ENCODE data around the gene GLB1L.

GLB1L gene

DNA sequence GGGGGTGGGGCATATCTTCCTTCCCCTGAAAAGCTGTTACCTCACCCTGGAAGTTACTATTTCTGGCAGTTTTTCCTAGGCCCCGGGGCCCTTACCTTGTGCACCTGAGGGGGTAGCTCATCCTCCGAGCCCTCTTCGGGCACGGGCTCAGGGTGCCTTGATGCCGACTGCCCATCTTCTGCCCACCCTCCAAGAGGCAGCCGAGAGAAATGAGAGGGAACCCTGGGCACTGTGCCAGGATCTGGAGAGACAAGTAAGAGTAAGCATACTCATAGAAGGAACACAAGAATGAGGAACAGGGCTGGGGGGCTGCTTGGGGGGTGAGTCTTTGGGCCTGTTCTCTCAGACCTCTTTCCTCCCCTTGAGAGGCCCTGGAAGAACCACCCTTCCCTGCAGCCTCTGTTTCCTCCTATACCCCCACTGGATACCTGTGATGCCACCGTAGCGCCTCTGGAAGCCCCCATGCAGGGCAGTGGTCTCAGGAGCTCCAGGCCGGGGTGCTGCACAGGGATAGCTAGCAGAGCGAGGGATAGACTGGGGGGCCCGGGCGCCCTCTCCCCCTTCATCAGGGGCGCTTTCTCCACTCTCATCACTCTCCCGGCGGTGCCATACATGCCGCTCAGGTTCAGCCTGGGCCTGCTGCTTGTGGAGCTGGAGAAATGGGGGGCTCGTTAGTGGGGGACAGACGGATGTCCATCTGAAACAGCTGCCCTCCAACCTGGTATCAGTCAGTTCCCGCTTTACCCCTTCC lies 24.4 kb downstream of the GLB1L start:
- DNase-seq, result no peak

DNA sequence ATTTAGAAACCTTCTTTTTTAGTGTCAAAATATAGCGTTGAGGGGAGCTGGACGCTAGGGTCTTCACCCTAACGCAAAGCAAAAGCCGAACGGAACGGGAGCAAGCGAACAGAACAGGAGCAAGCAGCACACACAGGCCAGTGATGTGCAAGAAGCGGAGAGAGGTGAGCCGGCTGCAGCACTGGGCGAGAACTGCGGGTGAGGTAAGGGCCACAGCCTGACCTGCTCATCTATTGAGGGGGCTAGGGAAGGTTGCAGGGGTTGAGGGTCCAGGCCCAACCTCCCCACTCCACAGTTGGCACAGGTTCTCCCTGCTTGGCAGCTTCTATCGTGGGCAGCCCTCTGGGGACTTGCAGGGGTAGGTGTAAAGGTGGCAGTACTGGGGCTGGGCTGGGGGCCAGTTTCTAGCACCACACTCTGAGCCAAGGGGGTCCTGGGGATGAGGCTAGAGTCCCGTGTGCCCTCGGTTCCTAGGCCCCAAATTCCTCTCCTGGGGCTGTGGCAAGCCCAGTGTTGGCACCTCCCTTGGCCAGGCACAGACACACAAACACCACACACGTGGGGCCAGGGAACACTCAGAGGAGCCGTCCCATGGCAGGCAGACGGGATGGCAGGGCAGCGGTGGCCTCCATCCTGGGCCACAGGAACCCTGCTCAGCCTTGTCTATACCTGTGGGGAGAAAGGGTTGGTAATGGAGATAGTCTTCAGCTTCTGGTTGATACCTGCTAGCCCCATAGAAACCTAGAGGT lies 25.3 kb downstream of the GLB1L start:
- DNase-seq, result no peak

DNA sequence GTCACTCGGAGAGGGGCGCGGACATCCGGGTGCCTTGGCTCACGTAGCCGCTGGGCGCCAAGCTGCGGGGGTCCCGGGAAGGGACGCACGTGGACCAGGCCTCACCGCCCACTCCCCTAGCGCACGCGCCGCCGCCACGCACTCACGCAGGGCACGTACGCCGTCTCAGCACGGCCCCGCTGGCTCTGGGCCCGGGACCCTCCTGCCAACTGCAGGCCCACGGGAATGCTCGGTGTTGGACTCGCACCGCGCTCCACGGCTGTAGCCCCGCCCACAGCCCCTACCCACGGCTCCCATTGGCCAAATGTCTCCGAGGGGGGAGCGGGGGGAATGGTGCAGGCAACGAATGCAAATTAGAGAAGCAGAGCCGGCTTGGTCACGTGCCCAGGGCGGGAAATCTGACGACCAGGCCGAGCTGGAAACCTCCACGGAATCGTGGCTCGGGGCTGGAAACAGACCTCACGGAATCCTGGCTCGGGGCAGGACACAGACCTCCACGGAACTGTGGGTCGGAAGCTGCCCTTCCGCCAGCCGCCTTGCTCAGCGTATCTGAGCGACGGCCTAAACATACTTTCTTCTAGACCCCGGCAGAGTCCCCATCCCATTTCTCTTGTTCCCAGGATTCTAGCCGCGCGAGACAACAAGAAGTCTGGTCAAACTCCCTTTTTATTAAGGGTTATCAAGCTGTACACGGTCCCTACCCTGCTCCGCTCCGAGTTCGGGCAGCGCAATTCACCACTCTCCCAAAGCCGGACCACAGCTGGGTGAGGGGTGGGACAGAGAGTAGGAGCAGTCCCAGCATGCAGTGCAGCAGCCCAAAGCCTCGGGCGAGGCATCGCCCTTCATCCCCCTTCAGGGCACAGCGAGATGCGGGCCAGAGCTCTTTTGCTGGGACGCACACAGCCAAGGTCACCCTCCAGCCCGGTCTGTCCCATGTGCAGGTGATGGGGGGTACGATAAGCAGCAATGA lies 26.2 kb downstream of the GLB1L start, which contains the start of gene ABCB6:
ABCB6 (minus strand) TSS at position 227 of the 970 bp plus-strand sequence. CDS start 285 bp downstream, outside the sequence.
- peak; percentile 95 for DNase-seq

DNA sequence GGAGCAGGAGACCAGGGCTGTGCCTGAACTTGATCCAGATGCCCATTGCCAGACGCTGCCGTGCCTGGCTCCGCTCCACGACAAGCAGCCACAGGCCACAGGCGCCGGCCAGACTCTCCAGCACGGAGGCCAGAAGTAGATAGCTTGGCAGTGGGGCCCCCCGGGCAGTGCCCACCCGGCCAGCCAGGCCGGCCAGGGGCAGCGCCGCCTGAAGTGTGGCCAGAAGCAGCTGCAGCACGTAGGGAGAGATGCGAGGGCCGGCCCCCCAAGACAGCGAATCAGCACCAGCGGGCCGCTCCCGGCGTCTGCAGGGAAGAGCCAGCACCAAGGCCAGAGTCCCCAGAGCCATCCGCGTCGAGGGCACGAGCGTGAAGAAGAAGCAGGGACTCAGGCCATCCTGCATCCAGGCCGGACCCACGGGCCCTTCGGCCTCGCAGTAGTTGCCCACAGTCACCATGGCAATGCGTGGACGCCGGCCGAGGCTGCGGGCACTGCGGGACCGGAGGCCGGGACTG lies 27.0 kb downstream of the GLB1L start:
- DNase-seq, result peak; percentile 53

DNA sequence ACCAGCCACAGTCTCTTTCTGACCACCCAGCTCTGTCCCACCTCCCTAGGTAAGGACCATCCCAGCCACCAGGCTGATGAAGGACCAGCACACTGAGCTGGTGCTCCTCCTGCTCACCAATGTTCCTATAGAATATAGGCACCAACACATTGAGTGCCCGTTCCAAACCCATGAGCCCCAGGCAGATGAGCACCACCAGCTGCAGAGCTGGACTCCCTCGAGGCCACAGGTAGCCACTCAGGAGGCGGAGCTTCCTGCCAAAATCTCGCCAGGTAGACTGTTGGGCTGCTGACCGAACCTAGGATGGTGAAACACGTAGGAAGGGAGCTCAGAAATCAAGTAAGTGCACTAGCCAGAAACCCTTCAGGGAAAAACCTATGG lies 28.7 kb downstream of the GLB1L start:
- no peak for DNase-seq

DNA sequence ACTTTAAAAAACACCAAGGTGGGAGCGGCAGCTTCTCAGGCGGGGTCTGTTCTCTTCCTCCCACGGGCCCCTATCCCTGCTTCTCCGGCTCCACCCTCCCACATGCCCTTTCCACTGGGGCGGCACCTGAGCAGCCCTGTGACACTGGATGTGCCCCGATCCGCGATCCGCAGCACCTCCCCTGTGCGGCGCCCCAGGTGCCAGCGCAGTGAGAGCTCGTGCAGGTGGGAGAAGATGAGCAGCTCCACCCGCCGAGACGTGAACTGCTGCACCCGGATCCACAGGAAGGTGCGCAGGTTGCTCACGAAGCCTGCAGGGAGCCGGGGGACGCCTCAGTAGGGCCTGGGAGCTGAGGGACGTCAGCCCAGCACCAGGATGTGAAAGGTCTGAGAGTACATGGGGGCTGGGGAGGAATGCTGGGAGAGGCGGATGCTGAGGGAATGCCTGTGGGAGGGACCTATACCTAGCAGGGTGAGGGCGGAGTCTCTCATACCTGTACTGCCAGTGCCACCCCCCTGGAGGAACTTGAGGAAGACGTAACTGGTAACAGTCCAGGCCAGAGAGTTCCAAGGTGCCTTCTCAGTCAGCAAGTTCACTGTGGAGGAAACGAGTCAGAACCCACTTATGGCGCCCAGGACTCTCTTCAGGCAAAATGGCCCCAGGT lies 29.2 kb downstream of the GLB1L start:
- no peak for DNase-seq

DNA sequence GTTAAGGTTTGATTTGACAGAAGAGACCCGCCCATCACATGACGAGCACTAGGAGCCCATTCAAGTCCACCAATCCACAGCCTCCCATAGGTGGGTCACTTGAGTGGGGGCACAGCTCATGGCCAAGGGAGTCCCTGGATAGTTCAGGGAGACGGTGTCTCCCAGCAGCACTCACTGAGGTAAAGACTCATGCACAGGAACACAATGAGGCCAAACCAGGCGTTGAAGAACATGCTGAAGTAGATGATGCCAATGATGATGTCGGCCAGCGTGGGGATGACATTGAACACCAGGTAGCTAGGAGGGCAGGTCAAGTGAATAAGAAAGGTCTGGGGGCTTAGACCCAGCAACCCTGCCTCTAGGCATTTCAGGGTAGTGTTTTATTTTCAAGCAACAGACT lies 30.5 kb downstream of the GLB1L start:
- no peak for DNase-seq

DNA sequence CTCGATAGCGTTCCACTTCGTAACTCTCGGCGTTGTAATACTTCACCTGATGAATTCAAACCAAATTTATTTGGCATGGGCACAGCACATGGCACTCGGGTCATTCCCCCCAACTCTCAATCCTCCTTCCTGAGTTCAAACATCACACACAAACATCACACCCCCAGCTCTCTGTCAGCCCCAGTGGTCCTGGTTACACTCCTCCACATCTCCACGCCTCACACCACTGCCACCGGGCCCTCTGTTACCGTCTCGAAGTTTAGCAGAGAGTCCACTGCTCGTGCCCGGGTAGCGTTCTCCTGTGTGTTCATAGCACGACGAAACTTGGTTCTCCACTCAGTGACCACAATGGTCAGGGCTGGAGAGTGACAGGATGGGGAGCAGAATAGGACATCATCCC lies 31.1 kb downstream of the GLB1L start:
- no peak for DNase-seq

DNA sequence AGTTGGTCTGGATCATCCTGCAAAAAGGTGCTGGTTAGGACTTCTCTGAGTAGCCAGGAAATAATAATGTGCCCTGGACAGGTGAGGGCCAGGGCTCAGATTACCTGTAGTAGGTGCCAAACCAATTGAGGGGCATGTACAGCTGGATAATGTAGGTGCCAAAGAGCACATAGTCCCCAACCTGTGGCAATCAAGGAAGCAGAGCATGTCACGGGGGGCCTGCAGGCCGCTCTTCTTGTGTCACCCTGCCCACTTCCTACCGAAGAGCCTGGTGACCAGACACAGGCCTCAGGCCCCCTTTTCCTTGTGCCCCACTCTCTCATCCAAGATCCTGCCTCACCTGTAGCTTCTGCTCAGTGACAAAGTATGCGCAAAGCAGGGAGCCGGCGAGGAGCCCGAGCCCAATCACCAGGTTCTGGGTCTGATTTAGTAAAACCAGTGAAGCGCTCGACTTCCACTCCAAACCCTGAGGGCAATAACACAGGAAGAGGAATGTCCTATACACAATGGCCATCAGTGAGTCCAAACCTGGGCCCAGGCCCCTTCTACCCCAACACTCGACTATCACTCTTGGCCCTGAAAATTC lies 31.7 kb downstream of the GLB1L start:
- no peak for DNase-seq

DNA sequence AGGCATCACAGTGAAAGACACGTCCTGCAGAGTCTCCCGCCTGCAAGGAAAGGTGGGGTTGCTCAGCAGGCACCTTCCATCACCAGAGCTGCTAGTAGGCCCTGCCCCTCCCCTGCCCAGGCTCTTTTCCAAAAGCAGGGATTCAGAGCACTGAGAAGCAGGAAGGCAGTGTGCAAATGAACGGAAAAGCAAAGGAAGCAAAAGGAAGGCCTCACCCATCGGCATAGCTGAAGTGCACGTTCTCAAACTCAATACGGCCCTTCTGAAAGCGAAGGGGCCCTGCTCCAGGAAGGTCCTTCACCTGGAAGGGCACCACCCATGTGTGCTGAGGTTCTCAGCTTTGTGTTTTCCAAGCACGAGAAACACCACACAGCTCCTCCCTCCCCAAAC lies 32.2 kb downstream of the GLB1L start:
- no peak for DNase-seq

DNA sequence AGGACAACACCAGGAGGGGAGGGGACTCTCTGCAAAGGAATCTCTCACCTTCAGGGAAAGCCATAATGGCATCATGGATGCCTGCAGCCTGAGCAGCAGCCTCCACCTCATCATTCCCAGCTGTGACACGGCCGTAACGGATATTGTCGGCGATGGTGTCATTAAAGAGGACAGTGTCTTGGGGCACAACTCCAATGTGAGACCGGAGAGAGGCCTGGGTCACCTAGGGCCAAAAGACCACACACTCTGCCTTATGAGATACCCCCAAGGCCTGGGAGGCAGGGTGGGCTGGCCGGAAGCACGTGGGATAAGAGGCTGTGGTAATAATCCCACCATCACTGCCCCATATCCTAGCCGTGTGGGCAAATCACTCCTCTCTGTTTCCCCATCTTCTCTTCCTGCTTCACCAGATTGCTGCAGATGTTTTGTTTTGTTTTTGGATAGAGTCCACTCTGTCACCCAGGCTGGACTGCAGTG lies 34.3 kb downstream of the GLB1L start:
- DNase-seq, result no peak

DNA sequence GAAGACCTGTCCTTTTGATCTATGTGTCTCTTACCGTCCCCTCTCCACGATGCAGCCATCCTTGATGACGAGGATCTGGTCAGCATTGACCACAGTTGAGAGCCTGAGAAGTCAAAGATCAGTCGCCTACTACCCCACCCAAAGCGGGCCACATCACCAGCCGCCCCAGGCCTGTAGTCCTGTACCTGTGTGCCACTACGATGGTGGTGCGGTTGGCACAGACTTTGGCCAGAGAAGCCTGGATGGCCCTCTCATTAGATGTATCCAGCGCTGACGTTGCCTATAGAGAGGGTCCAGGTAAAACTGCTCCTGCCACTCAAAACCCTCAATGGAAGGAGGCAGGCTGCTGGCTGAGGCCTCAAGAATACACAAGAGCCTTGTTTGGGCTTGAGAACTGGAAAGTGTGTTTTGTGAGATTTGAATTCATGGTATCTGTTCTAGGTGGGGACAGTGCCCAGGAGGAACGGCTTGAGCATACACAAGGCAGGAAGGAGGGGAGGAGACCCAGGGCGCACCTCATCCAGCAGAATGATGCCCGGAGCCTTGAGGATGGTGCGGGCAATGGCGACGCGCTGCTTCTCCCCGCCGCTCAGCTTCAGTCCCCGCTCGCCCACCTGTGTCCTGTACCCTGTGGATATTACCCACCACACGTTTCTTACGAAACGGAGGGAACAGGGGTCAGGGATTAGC lies 34.9 kb downstream of the GLB1L start:
- DNase-seq, result no peak

DNA sequence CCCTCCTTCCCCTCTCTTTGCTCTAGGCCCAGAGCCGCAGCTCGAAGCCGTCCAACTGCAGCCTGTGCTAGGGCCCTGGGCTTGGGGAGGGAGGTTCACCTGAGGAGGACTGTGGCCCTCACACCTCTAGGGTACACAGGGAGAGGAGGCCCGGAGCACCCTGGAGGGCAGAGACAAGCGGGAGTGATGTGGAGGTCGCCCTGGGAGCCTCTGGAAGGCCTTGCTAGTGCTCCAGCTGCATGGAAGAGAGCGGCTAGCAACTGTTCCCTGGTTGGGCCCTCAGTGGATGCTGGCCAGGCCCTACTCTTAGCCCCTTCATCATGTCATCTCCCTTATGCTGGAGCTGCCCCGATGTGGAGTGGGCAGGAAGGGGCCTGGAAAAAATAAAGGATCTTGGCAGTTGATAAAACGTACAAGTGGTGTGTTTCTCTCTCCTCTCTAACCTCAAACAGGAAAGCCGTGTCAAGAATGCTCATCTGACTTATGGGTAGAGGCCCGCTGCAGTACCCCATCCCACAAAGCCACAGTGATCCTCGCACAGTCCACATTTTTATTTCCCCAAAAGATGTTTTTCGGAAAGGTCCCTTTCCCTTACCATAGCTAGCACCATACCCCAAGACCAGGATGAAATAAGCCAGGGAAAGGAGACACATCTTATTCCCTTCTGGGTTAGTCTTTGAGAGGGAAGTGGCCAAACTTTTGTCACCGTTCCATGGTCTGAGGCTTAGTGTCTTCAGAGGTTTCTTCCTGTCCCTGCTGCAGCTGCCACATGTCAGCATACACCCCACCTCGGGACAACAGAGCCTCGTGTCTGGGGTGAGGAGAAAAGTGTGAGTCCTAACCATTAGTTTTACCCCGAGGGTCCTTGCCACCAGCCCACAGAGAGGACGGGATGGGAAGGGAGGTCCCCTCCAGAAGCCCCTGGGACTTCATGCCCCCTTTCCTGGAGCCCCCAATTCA lies 35.7 kb downstream of the GLB1L start:
- DNase-seq, result no peak

DNA sequence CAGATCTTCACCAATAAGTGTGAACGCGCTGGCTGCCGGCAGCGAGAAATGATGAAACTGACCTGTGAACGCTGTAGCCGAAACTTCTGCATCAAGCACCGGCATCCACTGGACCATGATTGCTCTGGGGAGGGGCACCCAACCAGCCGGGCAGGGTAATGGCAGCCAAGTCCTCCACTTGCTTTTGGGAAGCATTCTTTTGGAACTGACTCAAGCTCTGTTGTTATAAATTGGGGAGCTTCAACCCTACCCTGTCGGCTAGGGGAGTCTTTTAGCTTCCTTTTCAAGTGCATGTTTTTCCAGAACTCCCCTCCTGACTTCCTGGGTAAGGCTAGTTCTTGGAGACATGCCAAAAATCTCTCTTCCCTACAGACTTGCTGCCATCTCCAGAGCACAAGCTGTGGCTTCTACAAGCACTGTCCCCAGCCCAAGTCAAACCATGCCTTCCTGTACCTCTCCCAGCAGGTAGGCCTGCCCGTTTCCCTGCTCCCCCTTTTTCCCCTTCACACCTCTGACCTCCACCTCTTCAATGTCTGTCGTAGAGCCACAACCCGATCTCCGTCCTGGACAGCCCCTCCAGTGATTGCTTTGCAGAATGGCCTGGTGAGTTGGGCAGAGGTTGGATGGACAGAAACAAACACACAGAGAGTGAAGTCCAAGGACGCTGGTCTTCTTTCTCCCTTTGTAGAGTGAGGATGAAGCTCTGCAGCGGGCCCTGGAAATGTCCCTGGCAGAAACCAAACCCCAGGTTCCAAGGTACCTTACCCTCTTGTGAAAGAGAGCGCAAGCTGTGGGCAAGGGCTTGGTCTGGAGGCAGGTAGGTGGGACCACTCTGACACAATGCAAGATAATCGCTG lies 37.1 kb downstream of the GLB1L start:
- DNase-seq, result no peak

DNA sequence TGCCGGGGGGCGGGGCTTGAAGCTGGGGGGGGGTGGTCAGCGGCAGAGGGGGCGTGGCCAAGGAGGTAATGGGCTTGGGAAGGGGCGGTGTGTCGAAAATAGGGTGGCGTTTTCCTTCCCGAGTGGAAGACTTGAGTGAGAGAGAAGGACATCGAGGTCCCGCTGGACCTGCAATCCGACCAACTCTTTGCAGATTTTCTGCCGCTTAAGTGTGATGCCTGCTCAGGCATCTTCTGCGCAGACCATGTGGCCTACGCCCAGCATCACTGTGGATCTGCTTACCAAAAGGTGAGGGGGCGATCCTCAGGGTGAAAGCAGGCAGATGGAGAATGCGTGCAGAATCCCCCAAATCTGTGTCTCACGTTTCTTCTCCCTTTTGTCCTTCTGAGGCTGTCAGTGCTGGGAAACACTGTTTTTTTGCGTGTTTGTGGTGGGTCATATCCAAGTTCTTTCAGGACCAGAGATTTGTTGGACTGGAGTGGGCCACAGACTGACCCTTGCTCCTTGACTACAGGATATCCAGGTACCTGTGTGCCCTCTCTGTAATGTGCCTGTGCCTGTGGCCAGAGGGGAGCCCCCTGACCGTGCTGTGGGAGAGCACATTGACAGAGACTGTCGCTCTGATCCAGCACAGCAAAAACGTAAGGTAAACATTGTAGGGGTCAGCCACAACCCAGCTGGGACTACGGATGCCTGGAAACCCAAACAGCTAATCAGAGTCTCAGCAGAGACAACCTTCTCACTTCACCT lies 37.9 kb downstream of the GLB1L start:
- DNase-seq, result no peak

DNA sequence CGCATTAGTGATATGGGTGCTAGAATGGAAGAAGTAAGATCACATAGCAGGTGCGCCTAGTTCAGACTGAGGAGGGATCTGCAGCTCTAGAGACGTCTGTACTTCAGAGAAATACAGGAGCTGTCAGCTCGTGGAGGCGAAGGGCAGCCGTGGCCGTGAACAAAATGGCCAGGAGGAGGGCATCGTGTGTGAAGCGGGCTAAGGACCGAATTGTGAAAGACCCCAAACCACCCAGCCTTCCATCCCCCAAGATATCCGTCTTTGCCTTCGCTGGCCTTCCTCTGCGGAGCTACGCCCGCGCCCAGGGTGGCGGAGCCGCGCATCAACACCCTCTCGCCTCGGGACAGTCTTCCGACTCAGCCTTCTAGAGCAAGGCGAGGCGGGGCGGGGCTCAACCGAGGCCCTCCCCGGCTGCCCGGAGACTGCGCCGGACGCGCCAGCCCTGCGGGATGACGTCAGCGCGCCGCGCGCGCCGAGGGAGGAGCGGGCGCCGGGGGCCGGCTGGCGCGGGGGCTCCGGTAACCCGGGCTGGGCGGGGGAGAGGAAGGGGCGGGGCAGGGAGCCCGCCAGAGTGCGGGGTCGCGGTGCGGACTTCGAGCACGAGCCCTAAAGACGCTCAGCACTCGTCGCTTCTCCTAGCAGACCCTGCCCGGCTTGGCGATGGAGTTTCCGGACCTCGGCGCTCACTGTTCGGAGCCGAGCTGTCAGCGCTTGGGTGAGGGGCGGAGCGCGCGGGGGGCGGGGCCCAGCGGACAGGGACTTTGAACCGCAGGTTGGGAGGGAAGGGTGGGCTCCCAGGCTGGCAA lies 38.7 kb downstream of the GLB1L start, which contains the start of gene ZFAND2B:
ZFAND2B (plus strand) TSS at position 455 of the 806 bp plus-strand sequence; CDS start at position 661, 206 bp downstream.
- DNase-seq, result peak; percentile 92

DNA sequence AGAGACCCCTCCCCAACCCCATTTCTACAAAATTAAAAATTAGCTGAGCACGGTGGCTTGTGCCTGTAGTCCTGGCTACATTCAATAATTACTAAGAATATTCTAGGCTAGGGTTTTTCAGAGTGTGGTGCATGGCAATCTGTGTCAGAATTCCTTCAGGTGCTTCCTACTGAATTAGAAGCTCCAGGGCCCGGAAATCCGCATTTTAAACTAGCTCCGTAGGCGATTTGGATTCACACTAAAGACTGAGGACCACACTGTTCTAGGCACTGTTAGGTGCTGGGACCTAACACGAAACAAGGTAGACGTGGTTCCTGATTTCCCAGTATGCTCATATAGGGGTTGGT lies 39.3 kb downstream of the GLB1L start:
- DNase-seq, result no peak

Measured in NCI-H2171 (cell line).